NCI-H1417 treated with DMSO at 0.1 percent for 48 hours (cell line): ENCODE results near the gene UGT1A7.
"Not testable (repeated sequence)": the region's sequence is repeated elsewhere in the genome, so short reads cannot be mapped to it uniquely, and the experiment has no call there.

Experiments used
- DNase-seq: peaks from one replicate; lab custom pipeline; 2025; lab: John Stamatoyannopoulos, UW

The UGT1A7 gene

DNA sequence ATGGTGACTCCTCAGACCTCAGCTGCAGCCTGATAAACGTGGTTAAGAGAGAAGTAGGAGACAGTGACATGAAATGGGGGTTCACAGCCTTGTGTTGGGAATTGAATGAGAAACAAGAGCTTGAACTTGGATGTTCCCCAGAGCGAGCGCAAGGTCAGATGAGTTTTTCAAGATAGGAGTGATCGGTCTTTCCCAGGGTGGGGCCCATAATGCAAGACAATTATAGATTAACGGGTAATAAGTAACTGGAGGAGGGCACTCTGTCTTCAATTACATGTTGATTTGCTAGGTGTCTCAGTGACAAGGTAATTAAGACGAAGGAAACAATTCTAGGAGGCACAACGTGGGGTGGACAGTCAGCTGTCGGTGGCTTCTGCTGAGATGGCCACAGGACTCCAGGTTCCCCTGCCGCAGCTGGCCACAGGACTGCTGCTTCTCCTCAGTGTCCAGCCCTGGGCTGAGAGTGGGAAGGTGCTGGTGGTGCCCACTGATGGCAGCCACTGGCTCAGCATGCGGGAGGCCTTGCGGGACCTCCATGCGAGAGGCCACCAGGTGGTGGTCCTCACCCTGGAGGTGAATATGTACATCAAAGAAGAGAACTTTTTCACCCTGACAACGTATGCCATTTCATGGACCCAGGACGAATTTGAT, 31.0 kb downstream of the UGT1A7 start, which contains the start of gene UGT1A5:
Gene UGT1A5, plus strand, starts transcription at position 297 of the 651 bp plus-strand sequence. Its CDS starts 85 bp downstream, at position 382.
- no peak for DNase-seq

DNA sequence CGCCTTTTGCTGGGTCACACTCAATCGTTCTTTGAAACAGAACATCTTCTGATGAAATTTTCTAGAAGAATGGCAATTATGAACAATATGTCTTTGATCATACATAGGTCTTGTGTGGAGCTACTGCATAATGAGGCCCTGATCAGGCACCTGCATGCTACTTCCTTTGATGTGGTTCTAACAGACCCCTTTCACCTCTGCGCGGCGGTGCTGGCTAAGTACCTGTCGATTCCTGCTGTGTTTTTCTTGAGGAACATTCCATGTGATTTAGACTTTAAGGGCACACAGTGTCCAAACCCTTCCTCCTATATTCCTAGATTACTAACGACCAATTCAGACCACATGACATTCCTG, 31.5 kb downstream of the UGT1A7 start:
- DNase-seq: no peak

DNA sequence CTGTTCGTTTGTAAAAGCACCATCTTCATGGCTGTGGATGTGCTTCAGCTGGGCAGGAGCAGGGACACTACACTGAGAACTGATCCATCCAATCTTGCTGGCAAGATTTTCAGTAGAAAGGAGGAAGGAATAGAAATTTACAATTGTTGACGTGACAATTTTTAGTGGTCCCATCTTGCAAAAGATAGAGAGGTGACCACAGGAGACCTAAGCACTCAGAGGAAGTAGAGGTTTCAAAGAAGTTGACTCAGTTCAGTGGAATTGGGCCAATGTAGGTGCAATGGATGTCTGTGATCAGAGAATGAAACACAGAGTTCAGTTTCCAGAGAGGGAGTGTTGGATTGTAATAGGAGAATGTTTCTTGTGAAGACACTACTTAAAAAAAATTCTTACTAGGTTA, 32.4 kb downstream of the UGT1A7 start:
- no peak for DNase-seq

DNA sequence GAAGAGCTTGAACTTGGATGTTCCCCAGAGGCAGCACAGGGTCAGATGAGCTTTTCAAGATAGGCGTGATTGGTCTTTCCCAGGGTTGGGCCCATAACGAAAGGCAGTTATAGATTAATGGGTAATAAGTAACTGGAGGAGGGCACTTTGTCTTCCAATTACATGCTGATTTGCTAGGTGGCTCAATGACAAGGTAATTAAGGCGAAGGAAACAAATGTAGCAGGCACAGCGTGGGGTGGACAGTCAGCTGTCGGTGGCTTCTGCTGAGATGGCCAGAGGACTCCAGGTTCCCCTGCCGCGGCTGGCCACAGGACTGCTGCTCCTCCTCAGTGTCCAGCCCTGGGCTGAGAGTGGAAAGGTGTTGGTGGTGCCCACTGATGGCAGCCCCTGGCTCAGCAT, 36.9 kb downstream of the UGT1A7 start, which contains the start of gene UGT1A4:
Gene UGT1A4, plus strand, starts transcription at position 185 of the 400 bp plus-strand sequence. Its CDS starts 85 bp downstream, at position 270.
- DNase-seq: no peak

DNA sequence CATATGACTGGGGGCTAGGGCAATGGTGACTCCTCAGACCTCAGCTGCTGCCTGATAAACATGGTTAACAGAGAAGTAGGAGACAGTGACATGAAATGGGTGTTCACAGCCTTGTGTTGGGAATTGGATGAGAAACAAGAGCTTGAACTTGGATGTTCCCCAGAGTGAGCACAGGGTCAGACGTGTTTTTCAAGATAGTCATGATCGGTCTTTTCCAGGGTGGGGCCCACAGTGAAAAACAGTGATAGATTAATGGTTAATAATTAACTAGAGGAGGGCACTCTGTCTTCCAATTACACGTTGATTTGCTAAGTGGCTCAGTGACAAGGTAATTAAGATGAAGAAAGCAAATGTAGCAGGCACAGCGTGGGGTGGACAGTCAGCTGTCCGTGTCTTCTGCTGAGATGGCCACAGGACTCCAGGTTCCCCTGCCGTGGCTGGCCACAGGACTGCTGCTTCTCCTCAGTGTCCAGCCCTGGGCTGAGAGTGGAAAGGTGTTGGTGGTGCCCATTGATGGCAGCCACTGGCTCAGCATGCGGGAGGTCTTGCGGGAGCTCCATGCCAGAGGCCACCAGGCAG, 47.1 kb downstream of the UGT1A7 start, which contains the start of gene UGT1A3:
Gene UGT1A3, plus strand, starts transcription at position 320 of the 579 bp plus-strand sequence. Its CDS starts 85 bp downstream, at position 405.
- no peak for DNase-seq

DNA sequence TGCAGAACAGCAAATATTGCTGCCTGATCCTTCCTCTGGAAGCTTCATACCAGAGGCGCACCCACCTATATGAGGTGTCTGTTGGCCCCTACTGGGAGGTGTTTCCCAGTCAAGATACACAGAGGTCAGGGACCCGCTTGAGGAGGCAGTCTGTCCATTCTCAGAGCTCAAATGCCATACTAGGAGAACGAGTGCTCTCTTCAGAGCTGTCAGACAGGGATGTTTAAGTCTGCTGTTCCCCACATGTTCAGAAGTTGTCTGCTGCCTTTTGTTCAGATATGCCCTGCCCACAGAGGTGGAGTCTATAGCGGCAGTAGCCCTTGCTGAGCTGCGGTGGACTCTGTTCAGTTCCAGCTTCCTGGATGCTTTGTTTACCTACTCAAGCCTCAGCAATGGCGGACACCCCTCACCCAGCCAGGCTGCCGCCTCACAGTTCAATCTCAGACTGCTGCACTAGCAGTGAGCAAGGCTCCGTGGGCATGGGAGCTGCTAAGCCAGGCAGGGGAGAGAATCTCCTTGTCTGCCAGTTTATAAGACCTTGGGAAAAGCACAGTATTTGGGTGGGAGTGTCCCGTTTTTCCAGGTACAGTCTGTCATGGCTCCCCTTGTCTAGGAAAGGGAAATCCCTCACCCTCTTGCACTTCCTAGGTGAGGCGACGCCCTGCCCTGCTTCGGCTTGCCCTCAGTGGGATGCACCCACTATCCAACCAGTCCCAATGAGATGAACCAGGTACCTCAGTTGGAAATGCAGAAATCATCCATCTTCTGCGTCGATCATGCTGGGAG, 55.4 kb downstream of the UGT1A7 start:
- DNase-seq: not testable (repeated sequence)

DNA sequence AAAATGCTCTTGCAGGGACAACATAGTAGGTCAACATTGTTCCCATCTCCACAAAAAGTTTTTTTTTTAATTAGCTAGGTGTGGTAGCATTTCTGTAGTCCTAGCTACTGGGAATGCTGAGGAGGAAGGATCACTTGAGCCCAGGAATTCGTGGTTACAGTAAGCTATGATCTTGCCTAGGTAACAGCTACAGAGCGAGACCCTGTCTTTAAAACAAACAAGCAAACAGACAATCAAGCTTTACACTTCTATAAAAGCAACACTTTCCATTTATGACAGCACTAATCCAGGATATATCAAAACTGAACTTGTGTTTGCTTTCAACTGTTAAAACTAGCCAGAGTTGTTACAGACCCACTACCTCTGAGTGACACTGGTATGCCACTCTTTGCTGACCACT, 59.2 kb downstream of the UGT1A7 start:
- DNase-seq: no peak

DNA sequence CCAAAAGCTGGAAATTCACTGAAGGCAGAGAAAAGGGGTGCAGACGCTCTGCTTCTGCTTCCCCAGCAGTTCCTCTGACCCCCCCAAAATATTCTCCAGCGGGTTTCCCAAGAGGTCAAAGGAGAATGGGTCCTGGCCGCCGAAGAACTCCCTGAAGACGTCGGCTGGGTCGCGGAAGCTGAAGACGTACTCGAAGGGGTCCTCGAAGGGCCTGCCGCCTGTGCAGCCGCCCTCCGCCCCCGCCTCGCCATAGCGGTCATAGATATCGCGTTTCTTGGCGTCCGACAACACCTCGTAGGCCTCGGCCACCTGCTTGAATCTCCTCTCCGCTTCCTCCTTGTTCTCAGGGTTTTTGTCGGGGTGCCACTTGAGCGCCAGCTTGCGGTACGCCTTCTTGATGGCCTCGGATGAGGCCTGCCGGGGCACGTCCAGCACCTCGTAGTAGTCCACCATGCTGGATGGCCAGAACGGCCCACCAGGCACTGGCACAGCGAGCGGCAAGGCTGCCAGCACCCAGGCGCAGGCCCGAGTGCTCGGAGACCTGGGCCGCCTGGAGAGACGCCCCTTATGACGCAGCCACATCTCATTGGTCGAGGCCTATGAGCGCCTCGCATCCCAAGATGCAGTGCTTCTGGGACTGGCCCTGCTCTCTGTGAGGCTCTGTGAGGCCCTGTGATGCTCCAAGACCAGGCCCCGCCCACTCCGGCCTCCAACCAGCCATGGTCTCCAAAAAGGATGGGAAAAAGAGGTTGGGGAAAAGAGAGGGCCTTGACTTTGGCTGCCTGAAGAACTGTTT, 62.0 kb downstream of the UGT1A7 start:
- DNase-seq: no peak

DNA sequence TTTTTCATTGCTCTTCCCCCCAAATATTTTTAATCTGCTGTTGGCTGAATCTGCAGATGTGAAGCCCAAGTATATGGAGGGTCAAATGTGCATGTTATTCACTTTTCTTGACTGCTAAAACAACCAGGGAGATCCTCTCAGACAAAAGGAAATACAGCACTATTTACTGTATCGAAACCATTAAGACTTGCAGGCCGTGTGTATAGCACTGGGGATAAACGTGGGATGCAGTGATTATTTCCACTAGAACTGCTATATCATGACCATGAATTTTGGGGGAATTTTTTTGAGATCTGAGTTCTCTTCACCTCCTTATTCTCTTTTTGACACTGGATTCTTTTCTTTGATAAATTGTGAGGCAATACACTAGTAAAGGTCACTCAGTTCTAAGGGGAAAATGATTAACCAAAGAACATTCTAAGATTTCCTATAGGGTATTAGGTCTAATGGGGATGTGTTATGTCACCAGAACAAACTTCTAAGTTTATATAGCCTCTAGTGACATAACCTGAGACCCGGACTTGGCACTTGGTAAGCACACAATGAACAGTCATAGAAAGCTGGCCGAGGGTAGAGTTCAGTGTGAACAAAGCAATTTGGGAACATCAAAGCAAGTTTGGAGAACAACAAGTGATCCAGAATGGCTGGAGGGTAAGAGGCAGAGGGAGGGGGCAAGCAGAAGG, 63.5 kb downstream of the UGT1A7 start:
- no peak for DNase-seq

DNA sequence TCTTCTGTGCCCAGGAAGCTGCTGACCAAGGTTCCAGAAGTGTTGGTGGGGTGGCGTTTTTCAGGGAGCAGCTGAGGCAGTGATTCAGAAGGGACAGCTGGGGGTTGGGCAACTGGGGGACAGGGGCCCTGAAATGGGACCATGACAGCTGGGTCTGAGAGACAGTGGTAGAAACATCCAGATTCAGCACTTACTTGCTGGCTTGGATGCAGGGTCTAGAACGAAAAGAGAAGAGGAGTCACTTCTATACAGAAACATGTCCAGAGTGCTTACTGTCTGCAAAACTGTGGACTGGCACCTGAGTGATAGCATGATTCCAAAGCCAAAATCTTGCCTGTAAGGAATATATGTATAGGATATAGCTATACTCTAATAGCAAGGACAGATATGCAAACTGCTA, 64.1 kb downstream of the UGT1A7 start:
- not testable (repeated sequence) for DNase-seq

DNA sequence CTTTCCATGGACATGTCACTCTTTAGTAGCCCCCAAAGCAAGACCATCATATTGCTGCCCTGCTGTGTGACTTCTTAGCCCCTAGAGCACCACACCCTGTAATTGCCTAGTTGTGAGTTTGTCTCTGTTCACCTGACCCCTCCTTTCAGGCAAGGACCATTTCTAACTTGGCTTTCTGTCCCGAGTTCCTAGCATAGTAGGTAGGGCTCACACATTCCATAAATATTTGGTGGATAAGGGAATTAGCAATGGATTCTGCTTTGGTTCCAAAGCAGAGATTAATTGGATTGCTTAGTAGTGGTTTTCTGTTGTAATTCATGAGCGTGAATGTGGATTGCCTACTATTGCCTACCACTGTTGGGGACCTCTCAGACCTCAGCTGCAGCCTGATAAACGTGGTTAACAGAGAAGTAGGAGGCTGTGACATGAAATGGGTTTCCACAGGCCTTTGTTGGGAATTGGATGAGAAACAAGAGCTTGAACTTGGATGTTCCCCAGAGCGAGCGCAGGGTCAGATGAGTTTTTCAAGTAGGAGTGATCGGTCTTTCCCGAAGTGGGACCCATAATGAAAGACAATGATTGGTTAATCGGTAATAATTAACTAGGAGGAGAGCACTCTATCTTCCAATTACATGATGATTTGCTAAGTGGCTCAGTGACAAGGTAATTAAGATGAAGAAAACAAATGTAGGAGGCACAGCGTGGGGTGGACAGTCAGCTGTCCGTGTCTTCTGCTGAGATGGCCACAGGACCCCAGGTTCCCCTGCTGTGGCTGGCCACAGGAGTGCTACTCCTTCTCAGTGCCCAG, 65.0 kb downstream of the UGT1A7 start:
- no peak for DNase-seq

DNA sequence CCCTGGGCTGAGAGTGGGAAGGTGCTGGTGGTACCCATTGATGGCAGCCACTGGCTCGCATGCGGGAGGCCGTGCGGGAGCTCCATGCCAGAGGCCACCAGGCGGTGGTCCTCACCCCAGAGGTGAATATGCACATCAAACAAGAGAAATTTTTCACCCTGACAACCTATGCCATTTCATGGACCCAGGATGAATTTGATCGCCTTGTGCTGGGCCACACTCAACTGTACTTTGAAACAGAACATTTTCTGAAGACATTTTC, 65.5 kb downstream of the UGT1A7 start:
- DNase-seq: no peak

DNA sequence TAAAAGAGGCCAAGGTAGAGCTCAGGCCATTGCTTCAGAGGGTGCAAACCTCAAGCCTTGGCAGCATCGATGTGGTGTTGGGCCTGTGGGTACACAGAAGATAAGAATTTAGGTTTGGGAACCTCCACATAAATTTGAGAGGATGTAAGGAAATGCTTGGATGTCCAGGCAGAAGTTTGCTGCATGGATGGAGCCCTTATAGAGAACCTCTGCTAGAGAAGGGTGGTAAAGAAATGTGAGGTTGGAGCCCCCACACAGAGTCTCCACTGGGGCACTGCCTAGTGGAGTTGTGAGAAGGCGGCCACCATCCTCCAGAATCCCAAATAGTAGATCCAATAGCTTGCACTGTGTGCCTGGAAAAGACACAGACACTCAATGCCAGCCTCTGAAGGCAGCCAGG, 69.0 kb downstream of the UGT1A7 start:
- DNase-seq: not testable (repeated sequence)

DNA sequence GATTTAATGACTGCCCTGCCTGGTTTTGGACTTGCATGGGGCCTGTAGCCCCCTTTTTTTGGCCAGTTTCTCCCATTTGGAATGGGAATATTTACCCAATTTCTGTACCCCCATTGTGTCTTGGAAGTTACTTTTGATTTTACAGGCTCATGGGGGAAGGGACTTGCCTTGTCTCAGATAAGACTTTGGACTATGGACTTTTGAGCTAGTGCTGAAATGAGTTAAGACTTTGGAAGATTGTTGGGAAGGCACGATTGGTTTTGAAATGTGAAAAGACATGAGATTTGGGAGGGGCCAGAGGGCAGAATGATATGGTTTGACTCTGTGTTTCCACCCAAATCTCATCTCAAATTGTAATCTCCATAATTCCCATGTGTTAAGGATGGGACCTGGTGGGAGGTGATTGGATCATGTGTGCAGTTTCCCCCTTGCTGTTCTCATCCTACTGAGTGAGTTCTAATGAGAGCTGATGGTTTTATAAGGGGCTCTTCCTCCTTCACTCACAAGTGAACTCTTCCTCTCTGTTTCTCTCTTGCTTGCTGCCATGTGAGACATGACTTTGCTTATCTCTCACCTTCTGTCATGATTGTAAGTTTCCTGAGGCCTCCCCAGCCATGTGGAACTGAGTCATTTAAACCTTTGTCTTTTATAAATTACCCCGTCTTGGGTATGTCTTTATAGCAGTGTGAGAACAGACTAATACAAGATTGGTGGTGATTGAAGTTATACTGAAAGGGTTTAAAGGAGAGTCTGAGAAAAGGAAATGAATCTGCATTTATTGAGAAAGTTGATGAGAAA, 69.7 kb downstream of the UGT1A7 start:
- not testable (repeated sequence) for DNase-seq

DNA sequence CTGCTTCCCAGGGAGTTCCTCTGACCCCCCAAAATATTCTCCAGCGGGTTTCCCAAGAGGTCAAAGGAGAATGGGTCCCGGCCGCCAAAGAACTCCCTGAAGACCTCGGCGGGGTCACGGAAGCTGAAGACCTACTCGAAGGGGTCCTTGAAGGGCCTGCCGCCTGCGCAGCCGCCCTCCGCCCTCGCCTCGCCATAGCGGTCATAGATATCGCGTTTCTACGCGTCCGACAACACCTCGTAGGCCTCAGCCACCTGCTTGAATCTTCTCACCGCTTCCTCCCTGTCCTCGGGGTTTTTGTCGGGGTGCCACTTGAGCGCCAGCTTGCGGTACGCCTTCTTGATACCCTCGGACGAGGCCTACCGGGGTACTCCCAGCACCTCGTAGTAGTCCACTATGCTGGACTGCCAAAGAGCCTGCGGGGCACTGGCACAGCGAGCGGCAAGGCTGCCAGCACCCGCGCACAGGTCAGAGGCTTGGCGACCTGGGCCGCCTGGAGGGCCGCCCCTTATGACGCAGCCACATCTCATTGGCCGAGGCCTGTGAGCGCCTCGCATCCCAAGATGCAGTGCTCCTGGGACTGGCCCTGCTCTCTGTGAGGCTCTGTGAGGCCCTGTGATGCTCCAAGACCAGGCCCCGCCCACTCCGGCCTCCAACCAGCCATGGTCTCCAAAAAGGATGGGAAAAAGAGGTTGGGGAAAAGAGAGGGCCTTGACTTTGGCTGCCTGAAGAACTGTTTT, 73.3 kb downstream of the UGT1A7 start:
- DNase-seq: no peak

DNA sequence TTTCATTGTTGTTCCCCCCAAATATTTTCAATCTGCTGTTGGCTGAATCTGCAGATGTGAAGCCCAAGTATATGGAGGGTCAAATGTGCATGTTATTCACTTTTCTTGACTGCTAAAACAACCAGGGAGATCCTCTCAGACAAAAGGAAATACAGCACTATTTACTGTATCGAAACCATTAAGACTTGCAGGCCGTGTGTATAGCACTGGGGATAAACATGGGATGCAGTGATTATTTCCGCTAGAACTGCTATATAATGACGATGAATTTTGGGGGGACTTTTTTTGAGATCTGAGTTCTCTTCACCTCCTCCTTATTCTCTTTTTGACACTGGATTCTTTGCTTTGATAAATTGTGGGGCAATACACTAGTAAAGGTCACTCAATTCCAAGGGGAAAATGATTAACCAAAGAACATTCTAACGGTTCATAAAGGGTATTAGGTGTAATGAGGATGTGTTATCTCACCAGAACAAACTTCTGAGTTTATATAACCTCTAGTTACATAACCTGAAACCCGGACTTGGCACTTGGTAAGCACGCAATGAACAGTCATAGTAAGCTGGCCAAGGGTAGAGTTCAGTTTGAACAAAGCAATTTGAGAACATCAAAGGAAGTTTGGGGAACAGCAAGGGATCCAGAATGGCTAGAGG, 74.9 kb downstream of the UGT1A7 start:
- DNase-seq: no peak

DNA sequence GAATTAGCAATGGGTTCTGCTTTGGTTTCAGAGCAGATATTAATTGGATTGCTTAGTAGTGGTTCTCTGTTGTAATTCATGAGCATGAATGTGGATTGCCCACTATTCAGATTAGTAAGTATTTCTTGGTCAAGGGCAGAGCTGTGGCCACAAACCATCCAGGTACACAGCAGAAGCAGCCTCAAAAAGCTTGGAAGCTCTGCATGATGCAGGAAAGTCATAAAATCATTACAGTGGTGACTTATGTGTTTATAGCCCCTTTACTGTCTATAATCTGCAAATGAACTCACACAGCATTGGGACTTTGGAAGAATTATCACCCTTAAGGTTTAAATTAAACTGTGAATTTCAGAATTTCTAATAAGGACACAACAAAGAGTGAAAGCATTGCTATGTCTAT, 76.4 kb downstream of the UGT1A7 start:
- DNase-seq: no peak

DNA sequence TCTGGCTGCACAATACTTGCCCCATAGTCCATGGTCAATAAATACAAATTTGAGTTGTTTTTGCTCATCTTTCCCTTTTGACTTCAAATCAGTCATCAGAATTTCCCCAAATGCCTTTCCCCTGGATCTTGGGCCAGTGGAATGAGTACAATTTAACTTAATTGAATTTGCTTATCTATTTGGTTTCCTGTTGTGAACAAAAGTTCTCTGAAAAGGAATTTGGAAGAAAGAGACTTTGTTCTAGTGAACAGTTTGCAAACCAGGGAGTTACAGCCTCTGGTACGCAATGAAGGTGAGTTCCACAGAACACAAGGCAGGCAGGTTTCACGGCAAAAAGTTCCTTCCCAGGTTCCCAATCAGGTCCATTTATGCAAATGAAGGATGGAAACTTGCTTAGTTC, 77.1 kb downstream of the UGT1A7 start:
- no peak for DNase-seq

DNA sequence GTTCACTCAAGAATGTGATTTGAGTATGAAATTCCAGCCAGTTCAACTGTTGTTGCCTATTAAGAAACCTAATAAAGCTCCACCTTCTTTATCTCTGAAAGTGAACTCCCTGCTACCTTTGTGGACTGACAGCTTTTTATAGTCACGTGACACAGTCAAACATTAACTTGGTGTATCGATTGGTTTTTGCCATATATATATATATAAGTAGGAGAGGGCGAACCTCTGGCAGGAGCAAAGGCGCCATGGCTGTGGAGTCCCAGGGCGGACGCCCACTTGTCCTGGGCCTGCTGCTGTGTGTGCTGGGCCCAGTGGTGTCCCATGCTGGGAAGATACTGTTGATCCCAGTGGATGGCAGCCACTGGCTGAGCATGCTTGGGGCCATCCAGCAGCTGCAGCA, 78.3 kb downstream of the UGT1A7 start, which contains the start of gene UGT1A1:
Gene UGT1A1, plus strand, starts transcription at position 228 of the 400 bp plus-strand sequence. Its CDS starts 18 bp downstream, at position 246.
- DNase-seq: no peak
